Astrocyte of the cerebellum (primary cell): Measurements from ENCODE around the gene ITPKC.

Source experiments
- DNase-seq: peaks from one replicate; pipeline ENCODE4 v3.0.0-alpha.2; 2011; ENCODE audit warnings: low read depth
- H3K4me3 ChIP-seq: 2 replicates; pipeline ENCODE4 v1.5.1; 2011; ENCODE audit warnings: mild to moderate bottlenecking, low read depth, low read length, moderate library complexity
- CTCF ChIP-seq: IDR thresholded peaks from 2 replicates; pipeline ENCODE4 v1.5.1; 2012; ENCODE audit warnings: low read length, low read depth, moderate library complexity, mild to moderate bottlenecking; ENCODE audit errors: missing control alignments
- in situ Hi-C: cut with HindIII; loops from 2 replicates; pipeline ENCODE4 v1.10.0; 2017; ENCODE audit warnings: low sequenced_read_pairs

The ITPKC gene

GRCh38 chr19:40689339-40690049 is 27.4 kb upstream of the ITPKC start:
- in situ Hi-C loops = no loop called here
- H3K4me3 ChIP-seq = peak overlapping the region; percentile 92
- TF ChIP-seq CTCF = no peak
- DNase-seq = no peak

- no peak for TF ChIP-seq CTCF
- in situ Hi-C loops = no loop called here
- peak within 1 kb of the TSS; percentile 92 for H3K4me3 ChIP-seq
- DNase-seq = no peak
Measured at GRCh38 chr19:40690050-40690692, 26.7 kb upstream of the ITPKC start, which contains the start of gene NUMBL. Gene NUMBL (minus strand): TSS chr19:40690651. CDS start chr19:40690483, 168 bp downstream.

GRCh38 chr19:40690693-40691420 is 26.1 kb upstream of the ITPKC start:
- in situ Hi-C loops = no loop called here
- no peak for TF ChIP-seq CTCF
- peak overlapping the region; percentile 92 for H3K4me3 ChIP-seq
- DNase-seq = peak; percentile 76

- in situ Hi-C loops = no loop called here
- H3K4me3 ChIP-seq = no peak overlapping the region
- no peak for DNase-seq
- TF ChIP-seq CTCF = no peak
Measured at GRCh38 chr19:40691421-40692211, 25.3 kb upstream of the ITPKC start.

GRCh38 chr19:40692212-40692551 is 24.7 kb upstream of the ITPKC start:
- in situ Hi-C loops = no loop called here

More at GRCh38 chr19:40692212-40692551, 24.7 kb upstream of the ITPKC start:
- DNase-seq = no peak
- H3K4me3 ChIP-seq = no peak overlapping the region
- TF ChIP-seq CTCF = no peak
